Keratinocyte (primary cell): ENCODE data around the gene PPM1B. TPM values are rescaled to one million over a fixed set of nuclear protein-coding genes. Genes with fewer than 3 reads are reported as not detected.

Source experiments
- DNase-seq: peaks from one replicate; pipeline ENCODE4 v3.0.0-alpha.2; 2011; ENCODE audit warnings: low read depth, missing footprints, low spot score
- FAIRE-seq: peaks from 2 replicates; lab custom pipeline; 2011; peaks lifted over from hg19 to GRCh38; lab: Jason Lieb, UNC
- H2AFZ ChIP-seq: 2 replicates; pipeline ENCODE4 v1.6.0; 2012; ENCODE audit warnings: low read length, control low read depth, inconsistent platforms; ENCODE audit not compliant: control insufficient read depth
- H3K27ac ChIP-seq: 2 replicates; pipeline ENCODE4 v1.5.1; 2011; ENCODE audit warnings: low read length; ENCODE audit not compliant: control insufficient read depth, insufficient read depth
- H3K27me3 ChIP-seq: 3 replicates; pipeline ENCODE4 v1.6.0; 2011; ENCODE audit warnings: low read length; ENCODE audit not compliant: control insufficient read depth, insufficient read depth; ENCODE audit errors: extremely low read depth
- H3K36me3 ChIP-seq, 2 experiments: 2 replicates in 1 of 2; 3 replicates in 1 of 2; pipeline ENCODE4 v1.5.1; 2011; ENCODE audit warnings: low read length in 2 of 2, mild to moderate bottlenecking in 1 of 2; ENCODE audit not compliant: control insufficient read depth in 2 of 2, insufficient read depth in 2 of 2; ENCODE audit errors: extremely low read depth in 1 of 2
- H3K4me1 ChIP-seq: 3 replicates; pipeline ENCODE4 v1.5.1; 2011; ENCODE audit warnings: low read length; ENCODE audit not compliant: control insufficient read depth, insufficient read depth; ENCODE audit errors: extremely low read depth
- H3K4me2 ChIP-seq: 3 replicates; pipeline ENCODE4 v1.6.0; 2011; ENCODE audit warnings: low read depth, low read length; ENCODE audit not compliant: control insufficient read depth, insufficient read depth; ENCODE audit errors: extremely low read depth
- H3K4me3 ChIP-seq, 3 experiments: fragments of 200-600 bp in 1 of 3; sonication (generic) in 1 of 3; 2 replicates in 2 of 3; 3 replicates in 1 of 3; pipeline ENCODE4 v1.5.1; 2011 to 2016; ENCODE audit warnings: low read length in 3 of 3, mild to moderate bottlenecking in 3 of 3, control low read depth in 2 of 3, inconsistent platforms in 1 of 3, low read depth in 1 of 3, mixed read lengths in 1 of 3, mixed run types in 1 of 3, moderate library complexity in 1 of 3; ENCODE audit not compliant: control insufficient read depth in 2 of 3, insufficient read depth in 2 of 3; ENCODE audit errors: extremely low read depth in 1 of 3
- H3K79me2 ChIP-seq: 2 replicates; pipeline ENCODE4 v1.6.0; 2012; ENCODE audit warnings: low read length; ENCODE audit not compliant: control insufficient read depth, insufficient read depth
- H3K9ac ChIP-seq: 3 replicates; pipeline ENCODE4 v1.6.0; 2011; ENCODE audit warnings: low read length; ENCODE audit not compliant: control insufficient read depth, insufficient read depth; ENCODE audit errors: extremely low read depth
- H3K9me1 ChIP-seq: 3 replicates; pipeline ENCODE4 v1.6.0; 2011; ENCODE audit warnings: low read length; ENCODE audit not compliant: control insufficient read depth, insufficient read depth; ENCODE audit errors: extremely low read depth
- H3K9me3 ChIP-seq: 2 replicates; pipeline ENCODE4 v1.5.1; 2012; ENCODE audit warnings: low read depth, low read length; ENCODE audit not compliant: control insufficient read depth
- H4K20me1 ChIP-seq: 3 replicates; pipeline ENCODE4 v1.6.0; 2011; ENCODE audit warnings: low read length; ENCODE audit not compliant: control insufficient read depth, insufficient read depth; ENCODE audit errors: extremely low read depth
- CTCF ChIP-seq, 3 experiments: IDR thresholded peaks in 1 of 3; conservative IDR thresholded peaks in 1 of 3; optimal IDR thresholded peaks in 1 of 3; 2 replicates in 2 of 3; 3 replicates in 1 of 3; pipeline versions ENCODE3 to v1.5.1; 2011; ENCODE audit warnings: low read length in 3 of 3, mild to moderate bottlenecking in 3 of 3, moderate library complexity in 2 of 3, control low read depth in 1 of 3, inconsistent platforms in 1 of 3; ENCODE audit not compliant: insufficient read depth in 2 of 3; ENCODE audit errors: extremely low read depth in 1 of 3
- EZH2 ChIP-seq: IDR thresholded peaks from one replicate; pipeline ENCODE4 v1.6.1; 2012; ENCODE audit warnings: inconsistent platforms, mild to moderate bottlenecking, low read length, moderate library complexity
- dilution Hi-C: fragments of 300-500 bp; cut with MboI; formaldehyde crosslinking; loops from one replicate; pipeline ENCODE4 v1.7.0; 2020; ENCODE audit warnings: low sequenced_read_pairs; ENCODE audit not compliant: extremely low pct_ligation_motif_present
- polyA plus RNA-seq, 5 experiments: library from polyadenylated mRNA; depleted of rRNA in 3 of 5; stranded (reverse) in 3 of 5; stranded (forward) in 1 of 5; unstranded in 1 of 5; fragments of >200 nt; gene quantifications; 1 replicate in 1 of 5; 2 replicates in 3 of 5; 3 replicates in 1 of 5; pipeline versions ENCODE4 v1.2.1 to v1.2.3, GENCODE V29; 2011 to 2012; ENCODE audit warnings: missing spikeins in 2 of 5, low read depth in 1 of 5, low replicate concordance in 1 of 5

PPM1B gene
- polyA plus RNA-seq, 1 donor (not counting 4 experiments of a cell fraction or from before 2014, with no cell fraction given) = 34.5 TPM

DNA sequence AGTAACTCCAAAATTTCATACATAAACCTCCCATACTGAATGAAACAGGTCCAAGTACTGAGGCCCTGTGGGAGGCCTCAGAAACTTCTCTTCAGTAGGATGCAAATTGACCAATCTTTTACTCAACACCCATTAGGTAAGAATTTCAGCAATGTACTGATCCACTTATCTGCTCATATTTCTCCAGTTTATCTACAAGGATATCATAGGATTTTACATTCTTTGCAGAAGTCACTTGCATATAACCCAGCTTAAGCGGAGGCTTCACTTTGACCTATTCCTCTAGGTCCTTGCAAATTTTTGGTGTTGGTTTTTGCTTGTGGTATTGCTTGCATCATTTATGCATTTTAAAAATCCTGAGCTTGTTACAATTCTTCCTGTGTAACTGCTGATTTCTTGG, 77.8 kb downstream of the PPM1B start:
- H2AFZ ChIP-seq = no peak overlapping the region
- dilution Hi-C loops = no loop called here
- no peak for TF ChIP-seq CTCF (optimal IDR thresholded peaks at IDR 0.05 in 1 of 3, IDR thresholded peaks at IDR 0.05 in 1 of 3, conservative IDR thresholded peaks at IDR 0.05 in 1 of 3; ENCODE audit: extremely low read depth in 1 of 3, insufficient read depth in 2 of 3, low read length in 3 of 3)
- TF ChIP-seq EZH2 = no peak
- no peak overlapping the region for H3K27ac ChIP-seq
- H3K9ac ChIP-seq = no peak overlapping the region
- no peak overlapping the region for H3K4me2 ChIP-seq
- no peak overlapping the region for H3K4me3 ChIP-seq
- H3K9me1 ChIP-seq = no peaks in the 10 kb centered on the region
- H3K9me3 ChIP-seq = no peaks in the 10 kb centered on the region
- no peaks in the 10 kb centered on the region for H3K27me3 ChIP-seq
- H3K79me2 ChIP-seq = no peaks in the 10 kb centered on the region
- FAIRE-seq (no peak), DNase-seq (no peak)
- H4K20me1 ChIP-seq = no peaks in the 10 kb centered on the region
- peaks cover 7% of the 10 kb centered on the region for H3K4me1 ChIP-seq
- no peaks in the 10 kb centered on the region for H3K36me3 ChIP-seq

- Histone ChIP-seq H3K9me3 (no peaks in the 10 kb centered on the region), H3K36me3 (no peaks in the 10 kb centered on the region), H2AFZ (no peak overlapping the region), H3K4me1 (peaks cover 7% of the 10 kb centered on the region), H3K79me2 (no peaks in the 10 kb centered on the region), H4K20me1 (no peaks in the 10 kb centered on the region), H3K4me3 (no peak overlapping the region), H3K4me2 (no peak overlapping the region), H3K27me3 (no peaks in the 10 kb centered on the region), H3K9me1 (no peaks in the 10 kb centered on the region), H3K9ac (no peak overlapping the region), H3K27ac (no peak overlapping the region)
- FAIRE-seq = no peak
- no peak for TF ChIP-seq CTCF (optimal IDR thresholded peaks at IDR 0.05 in 1 of 3, IDR thresholded peaks at IDR 0.05 in 1 of 3, conservative IDR thresholded peaks at IDR 0.05 in 1 of 3; ENCODE audit: extremely low read depth in 1 of 3, insufficient read depth in 2 of 3, low read length in 3 of 3)
- DNase-seq = no peak
- dilution Hi-C loops = no loop called here
These were observed 78.2 kb downstream of the PPM1B start for GRCh38 chr2:44246840-44247369.
